ENCODE results near the gene PRKCA.
"Not testable (repeated sequence)": the region's sequence is repeated elsewhere in the genome, so short reads cannot be mapped to it uniquely, and the experiment has no call there.

Gene PRKCA

DNA sequence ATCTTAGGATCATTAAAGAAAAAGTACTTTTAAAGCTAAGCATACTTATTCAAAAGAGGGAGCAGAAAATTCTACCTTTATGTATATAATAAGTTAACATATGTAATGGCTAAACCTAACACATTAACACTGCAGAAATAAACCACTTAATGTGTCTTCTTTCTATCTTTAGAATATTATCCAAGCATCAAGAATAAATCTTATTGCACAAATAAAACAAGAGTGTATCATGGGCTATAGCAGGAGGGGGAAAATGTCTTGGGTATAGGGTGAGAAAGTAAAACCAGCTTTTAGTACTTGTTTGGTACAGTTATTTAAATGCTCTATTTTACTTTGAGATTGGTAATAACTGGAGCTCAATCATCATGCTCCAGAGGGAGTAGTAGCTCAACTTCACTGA, 10.9 kb downstream of the PRKCA start:
- no peak for DNase-seq (ENCODE audit: low read depth, low spot score)
- TF ChIP-seq, protein P1, sequence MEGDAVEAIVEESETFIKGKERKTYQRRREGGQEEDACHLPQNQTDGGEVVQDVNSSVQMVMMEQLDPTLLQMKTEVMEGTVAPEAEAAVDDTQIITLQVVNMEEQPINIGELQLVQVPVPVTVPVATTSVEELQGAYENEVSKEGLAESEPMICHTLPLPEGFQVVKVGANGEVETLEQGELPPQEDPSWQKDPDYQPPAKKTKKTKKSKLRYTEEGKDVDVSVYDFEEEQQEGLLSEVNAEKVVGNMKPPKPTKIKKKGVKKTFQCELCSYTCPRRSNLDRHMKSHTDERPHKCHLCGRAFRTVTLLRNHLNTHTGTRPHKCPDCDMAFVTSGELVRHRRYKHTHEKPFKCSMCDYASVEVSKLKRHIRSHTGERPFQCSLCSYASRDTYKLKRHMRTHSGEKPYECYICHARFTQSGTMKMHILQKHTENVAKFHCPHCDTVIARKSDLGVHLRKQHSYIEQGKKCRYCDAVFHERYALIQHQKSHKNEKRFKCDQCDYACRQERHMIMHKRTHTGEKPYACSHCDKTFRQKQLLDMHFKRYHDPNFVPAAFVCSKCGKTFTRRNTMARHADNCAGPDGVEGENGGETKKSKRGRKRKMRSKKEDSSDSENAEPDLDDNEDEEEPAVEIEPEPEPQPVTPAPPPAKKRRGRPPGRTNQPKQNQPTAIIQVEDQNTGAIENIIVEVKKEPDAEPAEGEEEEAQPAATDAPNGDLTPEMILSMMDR (IDR thresholded peaks at IDR 0.05; ENCODE audit: insufficient read depth, low read length, missing control alignments), result no peak
- CTCF ChIA-PET, result interaction anchor here (0.9 to 1.2 kb wide), 2 partner anchors 9 to 12 kb away, joined by 3 read pairs; no protein-coding TSS in a partner anchor
- no peak overlapping the region for H3K4me3 ChIP-seq (ENCODE audit: low read depth, low read length)
- POLR2A ChIA-PET, result no interaction called here

DNA sequence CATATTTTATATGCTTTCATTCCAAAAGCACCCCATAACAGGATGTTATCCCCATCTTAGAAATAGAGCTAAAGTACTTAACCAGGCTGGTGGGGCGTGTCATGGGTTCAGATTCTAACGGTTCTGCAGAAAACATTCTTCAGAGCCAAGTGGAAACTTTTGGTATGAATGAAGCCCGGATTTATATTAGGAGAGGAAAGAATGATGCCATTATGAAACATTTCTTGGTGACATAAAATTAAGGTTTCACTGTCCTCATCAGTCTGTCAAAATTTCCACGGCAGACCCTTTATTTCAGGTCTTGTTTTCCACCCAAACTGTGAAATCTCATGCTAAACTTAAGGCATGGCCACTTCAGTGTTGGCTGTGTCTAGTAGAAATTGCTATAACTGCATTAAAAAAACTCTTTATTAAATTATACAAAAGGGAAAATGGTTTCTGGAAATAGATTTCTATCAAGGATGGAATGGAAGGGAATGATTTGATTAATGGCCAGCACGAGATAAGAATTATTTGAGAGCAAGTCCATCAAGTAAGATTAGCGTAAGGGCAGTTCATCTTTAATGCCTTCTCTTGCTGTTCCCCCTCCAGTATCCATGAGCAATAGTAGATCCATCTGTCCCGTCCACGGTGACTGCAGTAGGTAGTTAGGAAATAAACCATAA, 11.7 kb downstream of the PRKCA start:
- POLR2A ChIA-PET, result no interaction called here
- TF ChIP-seq, protein P1 (IDR thresholded peaks at IDR 0.05; ENCODE audit: insufficient read depth, low read length, missing control alignments), result no peak
- CTCF ChIA-PET, result interaction anchor here (0.9 kb wide), 1 partner anchor 10 kb away, joined by 3 read pairs; no protein-coding TSS in a partner anchor
- no peak for DNase-seq (ENCODE audit: low read depth, low spot score)
- H3K4me3 ChIP-seq (ENCODE audit: low read depth, low read length), result no peak overlapping the region

DNA sequence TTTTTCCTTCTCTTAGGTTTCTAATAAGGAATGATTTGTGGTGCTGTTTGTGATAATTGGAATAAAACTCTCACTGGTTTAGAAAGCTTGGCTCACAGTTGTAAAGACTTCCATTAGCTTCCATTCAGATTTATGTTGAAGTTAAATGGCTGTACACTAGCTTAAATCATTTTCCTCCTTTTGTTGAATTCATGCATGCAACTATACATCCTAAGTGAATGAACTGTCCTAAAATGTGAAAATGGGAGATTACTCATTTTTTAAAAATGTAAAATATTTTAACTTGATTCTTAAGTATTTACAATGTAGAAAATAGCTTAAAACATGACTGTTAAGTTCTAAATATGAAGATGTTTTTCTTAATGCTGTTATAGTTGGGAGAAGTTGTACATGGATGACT, 15.2 kb downstream of the PRKCA start:
- H3K4me3 ChIP-seq (ENCODE audit: low read depth, low read length), result no peak overlapping the region
- POLR2A ChIA-PET, result no interaction called here
- TF ChIP-seq, protein P1 (IDR thresholded peaks at IDR 0.05; ENCODE audit: insufficient read depth, low read length, missing control alignments), result no peak
- CTCF ChIA-PET, result interaction anchor here (1.2 kb wide), 1 partner anchor 249 kb away, joined by 4 read pairs; no protein-coding TSS in a partner anchor
- DNase-seq (ENCODE audit: low read depth, low spot score), result no peak

DNA sequence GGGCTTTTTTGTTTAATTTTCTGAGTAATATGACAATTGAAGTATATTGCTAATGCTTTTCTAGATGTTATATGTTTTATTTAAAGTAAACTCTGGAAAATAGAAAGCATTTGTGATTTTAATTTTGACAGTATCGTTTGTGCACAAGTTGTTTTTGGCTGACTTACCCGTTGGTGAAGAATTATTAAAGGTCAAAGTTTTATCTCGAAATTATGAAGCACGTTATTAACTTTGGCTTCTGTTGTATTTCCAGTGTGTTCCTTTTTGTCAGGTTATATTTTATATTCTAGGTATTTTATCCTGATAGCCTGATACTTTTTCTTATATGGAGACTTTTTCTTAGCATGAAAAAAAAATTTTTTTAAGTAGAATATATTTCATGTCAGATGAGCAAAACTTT, 16.8 kb downstream of the PRKCA start:
- POLR2A ChIA-PET, result no interaction called here
- CTCF ChIA-PET, result no interaction called here
- TF ChIP-seq, protein P1 (IDR thresholded peaks at IDR 0.05; ENCODE audit: insufficient read depth, low read length, missing control alignments), result no peak
- DNase-seq (ENCODE audit: low read depth, low spot score), result no peak
- H3K4me3 ChIP-seq (ENCODE audit: low read depth, low read length), result no peak overlapping the region

DNA sequence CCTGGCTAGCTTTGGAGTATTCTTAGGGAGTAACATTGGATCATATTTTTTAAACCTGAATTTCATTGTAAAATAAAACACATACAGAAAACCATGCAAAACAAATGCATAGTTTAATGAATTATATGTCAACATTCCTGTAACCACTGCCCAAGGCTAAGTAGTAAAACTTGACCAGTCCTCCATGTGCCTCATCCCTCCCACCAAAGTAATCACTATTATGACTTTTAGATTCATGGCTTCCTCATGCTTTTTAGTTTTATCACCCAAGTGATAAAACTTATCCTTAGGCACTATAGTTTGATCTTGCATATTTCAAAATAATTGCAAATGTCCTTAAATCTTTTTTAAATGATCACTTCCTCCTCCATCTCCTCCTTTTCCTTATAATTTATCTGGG, 20.4 kb downstream of the PRKCA start:
- no peak for DNase-seq (ENCODE audit: low read depth, low spot score)
- POLR2A ChIA-PET, result no interaction called here

DNA sequence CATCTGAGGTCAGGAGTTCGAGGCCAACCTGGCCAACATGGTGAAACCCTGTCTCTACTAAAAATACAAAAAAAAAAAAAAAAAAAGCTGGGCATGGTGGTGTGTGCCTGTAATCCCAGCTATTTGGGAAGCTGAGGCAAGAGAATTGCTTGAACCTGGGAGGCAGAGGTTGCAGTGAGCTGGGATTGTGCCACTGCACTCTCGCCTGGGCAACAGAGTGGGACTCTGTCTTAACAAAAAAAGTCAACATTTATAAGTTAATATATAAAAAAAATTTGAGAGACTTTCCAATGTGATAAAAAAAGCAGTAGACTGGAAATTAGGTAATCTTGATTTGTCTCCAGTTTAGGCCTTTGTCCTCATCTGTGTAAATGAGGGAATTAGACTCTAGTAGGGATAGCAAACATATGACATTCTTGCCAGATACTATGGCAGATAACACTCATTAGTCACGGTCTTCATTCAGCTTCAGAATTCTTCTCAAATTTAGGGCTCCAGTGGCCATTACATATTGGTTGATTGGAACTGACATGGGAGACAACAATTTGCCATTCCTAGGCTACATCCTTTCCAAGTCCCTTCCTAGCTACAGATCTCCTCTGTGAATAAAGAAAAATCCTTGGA, 22.1 kb downstream of the PRKCA start:
- CTCF ChIA-PET, result interaction anchor here (1.8 to 2.2 kb wide), 2 partner anchors 11 to 242 kb away, joined by 5 to 6 read pairs; no protein-coding TSS in a partner anchor
- POLR2A ChIA-PET; H3K4me3 ChIP-seq (ENCODE audit: low read depth, low read length); DNase-seq (ENCODE audit: low read depth, low spot score): not testable (repeated sequence)

More for the DNA sequence above, 20.4 kb downstream of the PRKCA start:
- TF ChIP-seq, protein P1 (IDR thresholded peaks at IDR 0.05; ENCODE audit: insufficient read depth, low read length, missing control alignments), result no peak
- no peak overlapping the region for H3K4me3 ChIP-seq (ENCODE audit: low read depth, low read length)
- CTCF ChIA-PET, result no interaction called here
